H1 (cell line): ENCODE measurements around the gene MAIP1. TPM values are rescaled to one million over a fixed set of nuclear protein-coding genes. Genes with fewer than 3 reads are reported as not detected.

Experiments
- CTCF ChIA-PET: fragments of 300-600 bp; sonication (Branson Sonifier 250); formaldehyde crosslinking; loops from one replicate; lab custom pipeline; 2021; ENCODE audit not compliant: partially characterized antibody; lab: Charles Lee
- POLR2A ChIA-PET: fragments of 300-600 bp; sonication (Branson Sonifier 250); formaldehyde crosslinking; loops from one replicate; lab custom pipeline; 2021; ENCODE audit warnings: inconsistent platforms; ENCODE audit not compliant: partially characterized antibody; lab: Charles Lee
- DNase-seq, 2 experiments: peaks; one replicate each; pipeline versions ENCODE4 v3.0.0 to v3.0.0-alpha.2; 2010 to 2022; ENCODE audit warnings: low spot score in 2 of 2, low read depth in 1 of 2, mixed read lengths in 1 of 2
- FAIRE-seq: peaks from 2 replicates; lab custom pipeline; 2011; peaks lifted over from hg19 to GRCh38; lab: Jason Lieb, UNC
- H2AFZ ChIP-seq: 2 replicates; pipeline ENCODE4 v1.8.1; 2012; ENCODE audit warnings: low read length, inconsistent platforms
- H2AK5ac ChIP-seq: 2 replicates; pipeline ENCODE4 v1.6.1; 2013; ENCODE audit warnings: low read depth, low read length
- H2BK120ac ChIP-seq: replicated peaks from 2 replicates; pipeline ENCODE3; 2013; ENCODE audit warnings: low read depth, low read length, inconsistent platforms
- H2BK12ac ChIP-seq: 2 replicates; pipeline ENCODE4 v1.6.1; 2013; ENCODE audit warnings: low read depth, low read length
- H2BK15ac ChIP-seq: 2 replicates; pipeline ENCODE4 v1.6.1; 2013; ENCODE audit warnings: low read length
- H2BK20ac ChIP-seq: 2 replicates; pipeline ENCODE4 v1.6.1; 2013; ENCODE audit warnings: low read length
- H2BK5ac ChIP-seq: 2 replicates; pipeline ENCODE4 v1.6.1; 2013; ENCODE audit warnings: low read depth, low read length
- H3K14ac ChIP-seq: 2 replicates; pipeline ENCODE4 v1.6.1; 2013; ENCODE audit warnings: inconsistent platforms; ENCODE audit not compliant: insufficient read length
- H3K18ac ChIP-seq: 2 replicates; pipeline ENCODE4 v1.6.1; 2013; ENCODE audit warnings: low read length; ENCODE audit errors: extremely low read depth
- H3K23ac ChIP-seq: 2 replicates; pipeline ENCODE4 v1.6.1; 2013; ENCODE audit warnings: inconsistent platforms; ENCODE audit not compliant: insufficient read length
- H3K23me2 ChIP-seq: 2 replicates; pipeline ENCODE4 v1.6.1; 2013; ENCODE audit warnings: low read depth, low read length
- H3K27ac ChIP-seq: 2 replicates; pipeline ENCODE4 v1.6.1; 2011; ENCODE audit warnings: low read depth, low read length, inconsistent platforms
- H3K27me3 ChIP-seq, 4 experiments: replicated peaks in 1 of 4; 1 replicate in 1 of 4; 2 replicates in 3 of 4; pipeline versions ENCODE4 v1.6.1 to v1.8.1; 2011 to 2013; ENCODE audit warnings: low read length in 3 of 4, mild to moderate bottlenecking in 3 of 4, inconsistent platforms in 2 of 4, mixed read lengths in 2 of 4, moderate library complexity in 1 of 4; ENCODE audit not compliant: control insufficient read depth in 3 of 4, insufficient read depth in 3 of 4; ENCODE audit errors: extremely low read depth in 1 of 4
- H3K36me3 ChIP-seq, 4 experiments: 2 replicates each; pipeline versions ENCODE4 v1.6.1 to v1.8.1; 2011 to 2013; ENCODE audit warnings: mild to moderate bottlenecking in 4 of 4, low read length in 3 of 4, moderate library complexity in 2 of 4, control low read depth in 1 of 4, inconsistent platforms in 1 of 4; ENCODE audit not compliant: insufficient read depth in 4 of 4, control insufficient read depth in 2 of 4
- H3K4ac ChIP-seq: replicated peaks from 2 replicates; pipeline ENCODE3; 2013; ENCODE audit warnings: low read length, low read depth, mixed read lengths, inconsistent platforms; ENCODE audit not compliant: insufficient read length
- H3K4me1 ChIP-seq, 4 experiments: replicated peaks in 1 of 4; 1 replicate in 1 of 4; 2 replicates in 3 of 4; pipeline versions ENCODE4 v1.6.1 to v1.8.1; 2011 to 2013; ENCODE audit warnings: low read length in 3 of 4, inconsistent platforms in 2 of 4, mixed read lengths in 1 of 4; ENCODE audit not compliant: insufficient read depth in 4 of 4, control insufficient read depth in 3 of 4
- H3K4me2 ChIP-seq, 2 experiments: 2 replicates each; pipeline versions ENCODE4 v1.6.1 to v1.8.1; 2011 to 2013; ENCODE audit warnings: low read depth in 2 of 2, low read length in 2 of 2, control low read depth in 1 of 2, inconsistent platforms in 1 of 2, mild to moderate bottlenecking in 1 of 2; ENCODE audit not compliant: insufficient read depth in 1 of 2
- H3K4me3 ChIP-seq, 4 experiments: fragments of 200-600, 300-600 bp in 1 of 4; sonication (generic), shearing (Covaris generic), sonication (Bioruptor Twin) in 1 of 4; 2 replicates each; pipeline versions ENCODE4 v1.5.1 to v1.8.1; 2011 to 2016; ENCODE audit warnings: low read length in 4 of 4, low read depth in 3 of 4, control low read depth in 2 of 4, inconsistent platforms in 2 of 4, mild to moderate bottlenecking in 2 of 4, mixed read lengths in 1 of 4, moderate library complexity in 1 of 4; ENCODE audit not compliant: insufficient read depth in 2 of 4; ENCODE audit errors: extremely low read depth in 1 of 4
- H3K56ac ChIP-seq: replicated peaks from 2 replicates; pipeline ENCODE3; 2013; ENCODE audit warnings: low read depth, mild to moderate bottlenecking, mixed read lengths, low read length, inconsistent platforms; ENCODE audit not compliant: insufficient read length
- H3K79me1 ChIP-seq: 2 replicates; pipeline ENCODE4 v1.6.1; 2013; ENCODE audit warnings: low read depth, low read length, control low read depth
- H3K79me2 ChIP-seq, 2 experiments: 2 replicates each; pipeline versions ENCODE4 v1.6.1 to v1.8.1; 2012 to 2013; ENCODE audit warnings: low read length in 2 of 2, mild to moderate bottlenecking in 2 of 2, inconsistent platforms in 1 of 2; ENCODE audit not compliant: insufficient read depth in 2 of 2, control insufficient read depth in 1 of 2
- H3K9ac ChIP-seq, 4 experiments: replicated peaks in 1 of 4; 1 replicate in 1 of 4; 2 replicates in 3 of 4; pipeline versions ENCODE4 v1.6.1 to v1.8.1; 2011 to 2013; ENCODE audit warnings: low read depth in 3 of 4, low read length in 3 of 4, control low read depth in 2 of 4, mild to moderate bottlenecking in 2 of 4, moderate library complexity in 2 of 4, inconsistent platforms in 1 of 4; ENCODE audit errors: extremely low read depth in 1 of 4
- H3K9me3 ChIP-seq, 2 experiments: 2 replicates each; pipeline versions ENCODE4 v1.6.1 to v1.8.1; 2012 to 2013; ENCODE audit warnings: mild to moderate bottlenecking in 2 of 2, moderate library complexity in 2 of 2, control low read depth in 1 of 2, inconsistent platforms in 1 of 2, low read depth in 1 of 2, low read length in 1 of 2, mixed read lengths in 1 of 2; ENCODE audit not compliant: insufficient read depth in 2 of 2
- H4K20me1 ChIP-seq, 2 experiments: replicated peaks in 1 of 2; 2 replicates each; pipeline versions ENCODE3 to v1.8.1; 2011 to 2013; ENCODE audit warnings: inconsistent platforms in 2 of 2, low read length in 2 of 2, mild to moderate bottlenecking in 1 of 2; ENCODE audit not compliant: insufficient read depth in 2 of 2, control insufficient read depth in 1 of 2
- H4K5ac ChIP-seq: 2 replicates; pipeline ENCODE4 v1.6.1; 2013; ENCODE audit warnings: low read length, low read depth, mixed read lengths, inconsistent platforms; ENCODE audit not compliant: insufficient read length
- H4K8ac ChIP-seq: 2 replicates; pipeline ENCODE4 v1.8.0; 2013; ENCODE audit warnings: mild to moderate bottlenecking, moderate library complexity, low read length, inconsistent platforms; ENCODE audit not compliant: insufficient read depth; ENCODE audit errors: extremely low read depth
- H4K91ac ChIP-seq: replicated peaks from 2 replicates; pipeline ENCODE3; 2013; ENCODE audit warnings: low read length, mixed read lengths, inconsistent platforms; ENCODE audit not compliant: insufficient read length
- ASH2L ChIP-seq: fragments of 200-600, 300-600 bp; sonication (generic); IDR thresholded peaks from one replicate; pipeline ENCODE4 v1.7.1; 2017; ENCODE audit warnings: low read length
- BACH1 ChIP-seq: IDR thresholded peaks from 2 replicates; pipeline ENCODE4 v1.6.1; 2012; ENCODE audit warnings: low read length, improper control_type of control experiment
- CHD2 ChIP-seq: IDR thresholded peaks from 2 replicates; pipeline ENCODE4 v1.6.1; 2012; ENCODE audit warnings: low read length, improper control_type of control experiment
- E2F6 ChIP-seq: IDR thresholded peaks from 2 replicates; pipeline ENCODE4 v1.6.1; 2012; ENCODE audit warnings: inconsistent platforms
- HDAC2 ChIP-seq, 2 experiments: fragments of 300-600 bp in 1 of 2; sonication (generic) in 1 of 2; IDR thresholded peaks; 2 replicates each; pipeline ENCODE4 v1.6.1; 2011 to 2012; ENCODE audit warnings: low read depth in 2 of 2, low read length in 2 of 2, mild to moderate bottlenecking in 2 of 2, moderate library complexity in 2 of 2, borderline replicate concordance in 1 of 2, inconsistent platforms in 1 of 2
- HDAC6 ChIP-seq: IDR thresholded peaks from one replicate; pipeline ENCODE4 v1.7.1; 2012; ENCODE audit warnings: low read depth, mild to moderate bottlenecking, inconsistent platforms, low read length, moderate library complexity
- JUND ChIP-seq: IDR thresholded peaks from 2 replicates; pipeline ENCODE4 v1.6.1; 2011; ENCODE audit warnings: mild to moderate bottlenecking, improper control_type of control experiment, low read length
- MAFK ChIP-seq: IDR thresholded peaks from 2 replicates; pipeline ENCODE4 v1.6.1; 2012; ENCODE audit warnings: low read depth, mild to moderate bottlenecking, improper control_type of control experiment, low read length
- POU5F1 ChIP-seq: IDR thresholded peaks from 2 replicates; pipeline ENCODE4 v1.6.1; 2011; ENCODE audit warnings: low read depth, mild to moderate bottlenecking, low read length, moderate library complexity
- SAP30 ChIP-seq: fragments of 300-600 bp; sonication (generic); IDR thresholded peaks from 2 replicates; pipeline ENCODE4 v1.7.1; 2012; ENCODE audit warnings: low read length, moderate library complexity, mild to moderate bottlenecking, inconsistent platforms; ENCODE audit not compliant: insufficient read depth, insufficient replicate concordance
- SIN3A ChIP-seq, 2 experiments: IDR thresholded peaks in 1 of 2; conservative IDR thresholded peaks in 1 of 2; 2 replicates each; pipeline ENCODE4 v1.6.1; 2011 to 2012; ENCODE audit warnings: low read length in 2 of 2, improper control_type of control experiment in 1 of 2, low read depth in 1 of 2, mild to moderate bottlenecking in 1 of 2
- SP2 ChIP-seq: IDR thresholded peaks from 2 replicates; pipeline ENCODE4 v1.6.1; 2012; ENCODE audit warnings: mild to moderate bottlenecking, low read length, inconsistent platforms
- TAF1 ChIP-seq: IDR thresholded peaks from 2 replicates; pipeline ENCODE4 v1.6.1; 2011; ENCODE audit warnings: mild to moderate bottlenecking, low read depth, low read length
- TBP ChIP-seq: IDR thresholded peaks from 2 replicates; pipeline ENCODE4 v1.6.1; 2011; ENCODE audit warnings: low read depth, low read length, improper control_type of control experiment
- WGBS, 2 experiments: shearing (Covaris generic) in 1 of 2; methylation state at CpG; one replicate each; pipeline versions ENCODE4 v1.1.6 to v1.1.7; 2013 to 2015; ENCODE audit warnings: low lambda C conversion rate in 2 of 2, mixed read lengths in 2 of 2, inconsistent platforms in 1 of 2, low coverage in 1 of 2, missing lambda C conversion rate in 1 of 2; ENCODE audit not compliant: insufficient replicate concordance in 2 of 2, insufficient coverage in 1 of 2, insufficient read length in 1 of 2; ENCODE audit errors: extremely low coverage in 1 of 2, missing lambda C conversion rate in 1 of 2; 5-methylcytosine and 5-hydroxymethylcytosine counted together
- polyA plus RNA-seq, 7 experiments: library from polyadenylated mRNA; depleted of rRNA in 3 of 7; stranded (reverse) in 5 of 7; unstranded in 2 of 7; fragments of >200 nt in 5 of 7; fragments of 200-250 nt in 2 of 7; gene quantifications; 1 replicate in 5 of 7; 2 replicates in 1 of 7; 4 replicates in 1 of 7; pipeline versions ENCODE4 v1.2.1 to v1.2.3, GENCODE V29; 2011 to 2013; ENCODE audit warnings: missing spikeins in 2 of 7, mixed read lengths in 2 of 7
- total RNA-seq: library from RNA; stranded (reverse); fragmentation: NEBNext Ultra II Directional; extraction: Animal tissue kit (Norgen Biotek cat#: 25700); gene quantifications from 2 replicates; pipeline ENCODE4 v1.2.1, GENCODE V29; 2021

The MAIP1 gene
- total and polyA plus RNA-seq, 2 of the 8 experiments (the other 6 are each of a cell fraction or from before 2014, with no cell fraction given) = 23.2 to 28.5 TPM

- Histone ChIP-seq H2BK15ac (no peak overlapping the region), H2BK12ac (no peak overlapping the region), H3K18ac (no peak overlapping the region), H3K79me1 (peaks cover 2% of the 10 kb centered on the region; the same call in 1 of the 2 replicates), H2AFZ (no peak overlapping the region), H2AK5ac (no peak overlapping the region), H4K8ac (no peak overlapping the region), H2BK5ac (no peak overlapping the region), H3K79me2 (peaks cover 0 to 52% of the 10 kb centered on the region in 2 experiments; a peak in 2 of 4 replicates), H3K14ac (no peak overlapping the region), H3K23ac (no peak overlapping the region), H3K36me3 (peaks cover 0 to 46% (median 5%) of the 10 kb centered on the region in 4 experiments; a peak in 4 of 8 replicates), H3K9ac (no peak overlapping the region), H3K9me3 (no peaks in the 10 kb centered on the region), H3K27ac (no peak overlapping the region), H4K91ac (no peak overlapping the region), H3K23me2 (no peaks in the 10 kb centered on the region), H4K20me1 (peaks cover 3 to 5% of the 10 kb centered on the region in 2 experiments), H2BK20ac (no peak overlapping the region), H3K27me3 (no peaks in the 10 kb centered on the region), H2BK120ac (no peak overlapping the region), H3K4ac (no peak overlapping the region), H3K4me2 (no peak overlapping the region), H4K5ac (peak overlapping the region; percentile 66), H3K4me1 (peaks cover 0 to 8% (median 0%) of the 10 kb centered on the region in 4 experiments; a peak in 3 of 7 replicates), H3K56ac (no peak overlapping the region), H3K4me3 (no peak overlapping the region)
- peak; percentile 71 for FAIRE-seq
- ChIA-PET CTCF (interaction anchor here (1.0 to 1.7 kb wide), 3 partner anchors 14 to 456 kb away, joined by 3 to 4 read pairs (median 4); no protein-coding TSS in a partner anchor), POLR2A (interaction anchor here (0.6 to 1.5 kb wide), 4 partner anchors 8 to 22 kb away, joined by 3 to 5 read pairs (median 4); partner anchors contain the start of gene C2orf69)
- DNase-seq = no peak
- WGBS, 2 experiments = 80% methylated on average over 1 of the region's 1 CpG; no CpG with 5 or more reads in 1 of the 2 experiments
- TF ChIP-seq ASH2L = no peak
- no peak for TF ChIP-seq POU5F1
- TF ChIP-seq SIN3A (conservative IDR thresholded peaks at IDR 0.05 in 1 of 2, IDR thresholded peaks at IDR 0.05 in 1 of 2; ENCODE audit: low read depth in 1 of 2, low read length in 2 of 2) = no peak
- no peak for TF ChIP-seq HDAC6
- TF ChIP-seq HDAC2 (IDR thresholded peaks at IDR 0.05; ENCODE audit: borderline replicate concordance in 1 of 2, low read depth in 2 of 2, low read length in 2 of 2) = no peak
- TF ChIP-seq E2F6 = no peak
- TF ChIP-seq SP2 = no peak
- no peak for TF ChIP-seq TBP
- no peak for TF ChIP-seq BACH1
- TF ChIP-seq TAF1 = no peak
- no peak for TF ChIP-seq CHD2
- no peak for TF ChIP-seq JUND
- no peak for TF ChIP-seq MAFK
- no peak for TF ChIP-seq SAP30
Measured at GRCh38 chr2:199926806-199927205, 28.6 kb upstream of the MAIP1 start.
